GM23248 (cell line): ENCODE measurements around the gene TPM4. TPM values are rescaled to one million over a fixed set of nuclear protein-coding genes. Genes with fewer than 3 reads are reported as not detected.

Source experiments
- DNase-seq: peaks from one replicate; pipeline ENCODE4 v3.0.0-alpha.2; 2015
- H2AFZ ChIP-seq: fragments of 200-600 bp; sonication (generic); 2 replicates; pipeline ENCODE4 v1.6.1; 2016; ENCODE audit warnings: antibody characterized with exemption
- H3F3A ChIP-seq: fragments of 200-600 bp; sonication (generic); 2 replicates; pipeline ENCODE4 v1.6.1; 2016; ENCODE audit warnings: mild to moderate bottlenecking, antibody characterized with exemption, mixed run types; ENCODE audit not compliant: insufficient read depth
- H3K27ac ChIP-seq: fragments of 200-600 bp; sonication (generic); 2 replicates; pipeline ENCODE4 v1.5.1; 2016; ENCODE audit warnings: mild to moderate bottlenecking
- H3K27me3 ChIP-seq: fragments of 200-600 bp; sonication (generic); replicated peaks from 2 replicates; pipeline ENCODE4 v1.6.1; 2016; ENCODE audit warnings: mild to moderate bottlenecking; ENCODE audit not compliant: insufficient read depth
- H3K36me3 ChIP-seq: fragments of 200-600 bp; sonication (generic); 2 replicates; pipeline ENCODE4 v1.6.1; 2016; ENCODE audit warnings: low read depth, mild to moderate bottlenecking
- H3K4me1 ChIP-seq: fragments of 200-600 bp; sonication (generic); 2 replicates; pipeline ENCODE4 v1.6.1; 2016; ENCODE audit warnings: mild to moderate bottlenecking; ENCODE audit not compliant: insufficient read depth
- H3K4me2 ChIP-seq: fragments of 200-600 bp; sonication (generic); one replicate; pipeline ENCODE4 v1.6.1; 2016; ENCODE audit warnings: mild to moderate bottlenecking; ENCODE audit not compliant: unreplicated experiment
- H3K4me3 ChIP-seq: fragments of 200-600 bp; sonication (generic); 2 replicates; pipeline ENCODE4 v1.5.1; 2016; ENCODE audit warnings: mild to moderate bottlenecking
- H3K79me2 ChIP-seq: fragments of 200-600 bp; sonication (generic); 2 replicates; pipeline ENCODE4 v1.6.1; 2016; ENCODE audit warnings: mild to moderate bottlenecking; ENCODE audit not compliant: insufficient read depth
- H3K9ac ChIP-seq: fragments of 200-600 bp; sonication (generic); 2 replicates; pipeline ENCODE4 v1.6.1; 2016; ENCODE audit warnings: mild to moderate bottlenecking
- H3K9me2 ChIP-seq: fragments of 200-600 bp; sonication (generic); 2 replicates; pipeline ENCODE4 v1.6.1; 2016; ENCODE audit warnings: mixed run types, mild to moderate bottlenecking, moderate library complexity; ENCODE audit not compliant: insufficient read depth
- H3K9me3 ChIP-seq: fragments of 200-600 bp; sonication (generic); one replicate; pipeline ENCODE4 v1.6.1; 2017; ENCODE audit warnings: low read depth
- H4K20me1 ChIP-seq: fragments of 200-600 bp; sonication (generic); 2 replicates; pipeline ENCODE4 v1.6.0; 2016; ENCODE audit not compliant: insufficient read depth
- EZH2 ChIP-seq: fragments of 200-600 bp; sonication (generic); IDR thresholded peaks from 2 replicates; pipeline ENCODE4 v1.6.1; 2018; ENCODE audit warnings: antibody characterized with exemption, mild to moderate bottlenecking; ENCODE audit not compliant: insufficient read depth, poor library complexity, severe bottlenecking
- EZH2phosphoT487 ChIP-seq: fragments of 200-600 bp; sonication (generic); IDR thresholded peaks from 2 replicates; pipeline ENCODE4 v1.6.1; 2018; ENCODE audit warnings: antibody characterized with exemption, moderate library complexity, mild to moderate bottlenecking, low read depth; ENCODE audit not compliant: insufficient read depth
- WGBS, 2 experiments: methylation state at CpG; one replicate each; pipeline ENCODE4 v1.1.6; 2015 to 2017; ENCODE audit warnings: low lambda C conversion rate in 2 of 2, low coverage in 1 of 2; ENCODE audit errors: missing lambda C conversion rate in 2 of 2; 5-methylcytosine and 5-hydroxymethylcytosine counted together
- in situ Hi-C: fragments of 300-500 bp; cut with MboI; formaldehyde crosslinking; loops from 2 replicates; pipeline ENCODE4 v1.15.0; 2020
- polyA plus RNA-seq: library from polyadenylated mRNA; unstranded; fragments of >200 nt; fragmentation: Nextera tagmentation; extraction: Ambion mirVana; gene quantifications from 2 replicates; pipeline ENCODE4 v1.2.1, GENCODE V29; 2016
- total RNA-seq: library from RNA; depleted of rRNA; stranded (reverse); fragments of >200 nt; shearing (Covaris generic); gene quantifications from 2 replicates; pipeline ENCODE4 v1.2.3, GENCODE V29; 2014

The TPM4 gene
- total and polyA plus RNA-seq, 2 experiments from 2014 or later = 1,408 to 1,469 TPM

DNA sequence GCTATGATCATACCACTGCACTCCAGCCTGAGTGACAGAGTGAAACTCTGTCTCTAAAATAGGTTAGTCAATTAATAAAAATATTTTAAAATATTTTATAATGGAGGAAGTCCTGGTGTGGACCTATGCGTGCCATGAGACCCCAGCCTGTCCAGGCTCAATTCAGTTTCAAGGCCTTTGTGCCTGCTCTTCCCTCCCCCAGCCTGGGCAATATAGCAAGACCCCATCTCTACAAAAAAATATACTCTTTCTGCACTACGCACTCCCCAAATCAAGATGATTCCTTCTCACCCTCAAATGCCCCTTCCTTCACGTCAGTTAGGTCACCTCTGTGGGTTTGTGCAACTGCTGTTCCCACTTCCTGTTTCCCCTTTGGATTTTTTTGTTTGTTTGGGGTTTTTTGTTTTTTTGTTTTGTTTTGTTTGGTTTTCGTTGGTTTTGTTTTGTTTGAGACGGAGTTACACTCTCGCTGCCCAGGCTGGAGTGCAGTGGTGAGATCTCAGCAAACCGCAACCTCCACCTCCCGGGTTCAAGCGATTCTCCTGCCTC, 65.8 kb downstream of the TPM4 start:
- no peak for TF ChIP-seq EZH2
- TF ChIP-seq EZH2phosphoT487 = no peak
- H3K4me2 ChIP-seq = no peak overlapping the region
- no peak overlapping the region for H2AFZ ChIP-seq
- in situ Hi-C loops = no loop called here
- WGBS, 2 experiments = 73 to 76% methylated on average over 9 of the region's 9 CpGs
- no peak overlapping the region for H3K9ac ChIP-seq
- H3F3A ChIP-seq = no peaks in the 10 kb centered on the region
- no peaks in the 10 kb centered on the region for H3K36me3 ChIP-seq
- H3K9me2 ChIP-seq = no peaks in the 10 kb centered on the region
- H3K27me3 ChIP-seq = no peaks in the 10 kb centered on the region
- no peaks in the 10 kb centered on the region for H3K9me3 ChIP-seq
- no peaks in the 10 kb centered on the region for H3K79me2 ChIP-seq
- no peaks in the 10 kb centered on the region for H4K20me1 ChIP-seq
- DNase-seq = no peak
- H3K27ac ChIP-seq = no peak overlapping the region
- H3K4me1 ChIP-seq = no peaks in the 10 kb centered on the region
- no peak overlapping the region for H3K4me3 ChIP-seq

DNA sequence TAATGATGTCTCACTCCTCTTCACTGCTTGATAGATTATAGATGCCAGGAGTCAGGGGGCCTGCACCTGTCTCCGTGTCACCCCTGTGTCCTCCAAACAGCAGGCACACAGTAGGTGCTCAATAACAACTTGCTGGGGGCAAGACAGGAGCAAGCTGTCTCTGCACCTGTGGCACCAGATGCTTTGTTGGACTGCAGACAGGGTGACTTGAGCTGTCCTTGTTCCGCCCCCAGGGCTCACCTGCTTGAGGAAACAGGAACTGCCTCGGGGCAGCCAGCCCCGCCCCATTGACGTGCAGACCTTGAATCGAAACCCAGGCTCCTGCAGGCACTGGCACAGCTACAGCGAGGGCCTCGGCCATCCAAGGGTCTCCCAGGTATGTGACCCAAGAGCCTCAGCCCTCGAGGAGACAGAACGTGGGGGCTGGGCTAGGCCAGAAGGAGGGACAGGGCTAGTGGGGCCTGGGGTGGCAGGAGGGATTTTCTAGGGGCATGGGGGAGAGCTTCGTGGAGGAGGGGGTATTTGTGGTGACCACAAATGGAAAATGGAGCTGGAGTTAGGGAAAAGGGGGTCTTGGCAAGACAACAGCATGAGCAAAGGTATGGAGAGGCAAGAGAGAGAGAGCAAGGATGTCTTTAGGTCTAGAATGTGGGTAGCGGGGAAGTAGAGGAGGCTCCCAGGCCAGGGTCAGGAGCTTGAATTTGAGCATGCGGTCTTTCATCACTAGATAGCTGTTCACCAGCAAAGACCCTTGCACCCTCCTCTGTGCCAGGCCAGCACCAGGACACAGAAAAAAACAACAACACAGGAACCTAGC, 67.3 kb downstream of the TPM4 start, which contains the start of gene HSH2D:
Gene HSH2D (plus strand): TSS at position 287 of the 817 bp plus-strand sequence. CDS start 5,066 bp downstream, outside the sequence.
- no peaks in the 10 kb centered on the region for H3K79me2 ChIP-seq
- TF ChIP-seq EZH2 (no peak), EZH2phosphoT487 (no peak)

DNA sequence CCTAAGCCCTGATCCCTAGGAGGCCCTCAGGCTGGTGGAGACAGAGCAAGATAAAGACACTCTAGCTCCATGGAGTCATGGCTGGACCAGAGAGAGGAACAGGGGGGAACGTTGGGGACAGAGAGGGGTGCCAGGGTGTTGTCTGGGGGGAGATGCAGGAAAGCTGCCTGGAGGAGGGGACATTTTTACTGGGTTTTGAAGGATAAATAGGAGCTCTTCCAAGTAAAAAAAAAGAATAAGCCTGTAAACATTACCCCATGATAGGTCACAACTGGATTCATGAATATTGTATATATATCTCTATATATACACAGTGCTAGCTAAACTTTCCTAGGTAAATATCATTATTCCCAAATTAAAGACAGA, 67.9 kb downstream of the TPM4 start:
- no peaks in the 10 kb centered on the region for H3F3A ChIP-seq
- WGBS, 2 experiments = 71 to 80% methylated on average over 1 of the region's 1 CpG
- H3K36me3 ChIP-seq = no peaks in the 10 kb centered on the region
- H4K20me1 ChIP-seq = no peaks in the 10 kb centered on the region
- TF ChIP-seq EZH2 = no peak
- no peak for TF ChIP-seq EZH2phosphoT487
- no peaks in the 10 kb centered on the region for H3K79me2 ChIP-seq
- no peak overlapping the region for H3K4me3 ChIP-seq
- no peaks in the 10 kb centered on the region for H3K4me1 ChIP-seq
- no peak overlapping the region for H3K4me2 ChIP-seq
- no peaks in the 10 kb centered on the region for H3K27me3 ChIP-seq
- H3K27ac ChIP-seq = no peak overlapping the region
- no peak overlapping the region for H3K9ac ChIP-seq
- H3K9me2 ChIP-seq = no peaks in the 10 kb centered on the region
- H2AFZ ChIP-seq = no peak overlapping the region
- no peaks in the 10 kb centered on the region for H3K9me3 ChIP-seq
- in situ Hi-C loops = no loop called here
- no peak for DNase-seq

More for the DNA sequence above, 67.3 kb downstream of the TPM4 start, which contains the start of gene HSH2D:
- Histone ChIP-seq H3K9me2 (no peaks in the 10 kb centered on the region), H3K36me3 (no peaks in the 10 kb centered on the region), H3K27me3 (no peaks in the 10 kb centered on the region), H2AFZ (no peak within 1 kb of the TSS), H3K9me3 (no peaks in the 10 kb centered on the region), H3F3A (no peaks in the 10 kb centered on the region), H3K27ac (no peak within 1 kb of the TSS), H3K4me3 (no peak within 1 kb of the TSS), H3K4me2 (no peak within 1 kb of the TSS), H4K20me1 (no peaks in the 10 kb centered on the region), H3K4me1 (no peaks in the 10 kb centered on the region), H3K9ac (no peak within 1 kb of the TSS)
- in situ Hi-C loops = no loop called here
- no peak for DNase-seq
- WGBS, 2 experiments = 45 to 46% methylated on average over 13 of the region's 13 CpGs

DNA sequence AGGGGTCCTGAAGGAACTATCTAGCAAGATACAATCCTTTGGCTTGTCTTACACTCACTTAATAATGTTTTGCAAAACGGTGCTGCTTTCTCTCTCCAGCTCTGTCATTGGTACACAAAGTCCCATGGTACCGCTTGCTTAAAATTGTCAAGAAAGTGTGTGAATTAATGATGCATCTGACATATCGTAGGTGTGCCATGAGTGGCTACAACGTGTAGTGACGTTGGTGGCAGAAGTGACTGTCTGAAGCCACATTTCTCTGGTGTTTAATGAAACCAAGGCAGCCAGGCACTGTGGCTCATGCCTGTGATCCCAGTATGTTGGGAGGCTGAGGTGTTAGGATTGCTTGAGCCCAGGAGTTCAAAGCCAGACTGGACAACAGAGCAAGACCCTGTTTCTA, 69.8 kb downstream of the TPM4 start:
- TF ChIP-seq EZH2phosphoT487 (no peak), EZH2 (no peak)
- 23 to 25% methylated on average over 5 of the region's 5 CpGs for WGBS, 2 experiments
- Histone ChIP-seq H3K27me3 (no peaks in the 10 kb centered on the region), H3K36me3 (no peaks in the 10 kb centered on the region), H3K79me2 (no peaks in the 10 kb centered on the region), H3K4me2 (no peak overlapping the region), H3K9ac (no peak overlapping the region), H2AFZ (no peak overlapping the region), H3F3A (no peaks in the 10 kb centered on the region), H4K20me1 (no peaks in the 10 kb centered on the region), H3K9me2 (no peaks in the 10 kb centered on the region), H3K4me3 (no peak overlapping the region), H3K9me3 (no peaks in the 10 kb centered on the region), H3K4me1 (no peaks in the 10 kb centered on the region), H3K27ac (no peak overlapping the region)
- DNase-seq = no peak
- in situ Hi-C loops = no loop called here
